ENCODE results near the gene FREM3.

GRCh38 chr4:143693856-143694255, 6.6 kb downstream of the FREM3 start:
- TF ChIP-seq CTCF (IDR thresholded peaks at IDR 0.05; ENCODE audit: borderline replicate concordance, extremely low read depth, low read length, poor library complexity, severe bottlenecking) (no peak), EZH2 (IDR thresholded peaks at IDR 0.05; ENCODE audit: borderline replicate concordance, low read depth, low read length, severe bottlenecking) (no peak)

Measured in DND-41 (cell line).